CD8-positive, alpha-beta memory T cell (primary cell): ENCODE measurements around the gene BLM. TPM values are rescaled to one million over a fixed set of nuclear protein-coding genes. Genes with fewer than 3 reads are reported as not detected.
"Not testable (repeated sequence)": the region's sequence is repeated elsewhere in the genome, so short reads cannot be mapped to it uniquely, and the experiment has no call there.

ENCODE experiments used
- CTCF ChIA-PET: fragments of 350-600 bp; sonication (Branson Sonifier 250); formaldehyde crosslinking; loops from one replicate; lab custom pipeline; 2021; ENCODE audit warnings: antibody characterized with exemption; lab: Charles Lee
- POLR2A ChIA-PET: fragments of 350-600 bp; sonication (Branson Sonifier 250); formaldehyde crosslinking; loops from one replicate; lab custom pipeline; 2021; ENCODE audit warnings: antibody characterized with exemption; lab: Charles Lee
- DNase-seq, 5 donors: peaks; one replicate each; pipeline versions ENCODE4 v3.0.0 to v3.0.0-alpha.2; 2020 to 2022; ENCODE audit warnings: mixed read lengths in 1 of 5
- H3K27ac ChIP-seq: one replicate; pipeline ENCODE4 v1.7.0; 2013; ENCODE audit warnings: low read depth, mild to moderate bottlenecking, low read length, moderate library complexity
- H3K27me3 ChIP-seq: 2 replicates; pipeline ENCODE4 v1.7.0; 2013; ENCODE audit warnings: low read length, mild to moderate bottlenecking; ENCODE audit not compliant: insufficient read depth, poor library complexity, severe bottlenecking
- H3K36me3 ChIP-seq: 2 replicates; pipeline ENCODE4 v1.7.0; 2013; ENCODE audit warnings: mild to moderate bottlenecking, low read length, moderate library complexity; ENCODE audit not compliant: insufficient read depth
- H3K4me1 ChIP-seq: 2 replicates; pipeline ENCODE4 v1.7.0; 2013; ENCODE audit warnings: mild to moderate bottlenecking, low read length, moderate library complexity; ENCODE audit not compliant: insufficient read depth
- H3K4me3 ChIP-seq: 2 replicates; pipeline ENCODE4 v1.7.0; 2013; ENCODE audit warnings: mild to moderate bottlenecking, low read length
- H3K9me3 ChIP-seq: 2 replicates; pipeline ENCODE4 v1.7.0; 2013; ENCODE audit warnings: mild to moderate bottlenecking, low read length
- H3K27ac Mint-ChIP-seq, 8 donors: one replicate each; pipeline ENCODE4 v1.8.0; 2020 to 2021; ENCODE audit warnings: mixed read lengths in 8 of 8, mild to moderate bottlenecking in 6 of 8, inconsistent platforms in 3 of 8, moderate library complexity in 3 of 8
- H3K27me3 Mint-ChIP-seq, 2 donors: one replicate each; pipeline ENCODE4 v1.8.0; 2020 to 2021; ENCODE audit warnings: mixed read lengths in 2 of 2, mild to moderate bottlenecking in 1 of 2, moderate library complexity in 1 of 2
- H3K36me3 Mint-ChIP-seq, 3 donors: one replicate each; pipeline ENCODE4 v1.8.0; 2020 to 2021; ENCODE audit warnings: mixed read lengths in 3 of 3, inconsistent platforms in 1 of 3, mild to moderate bottlenecking in 1 of 3
- H3K4me1 Mint-ChIP-seq, 3 donors: one replicate each; pipeline ENCODE4 v1.8.0; 2020 to 2021; ENCODE audit warnings: mixed read lengths in 3 of 3, inconsistent platforms in 1 of 3, mild to moderate bottlenecking in 1 of 3
- H3K4me3 Mint-ChIP-seq, 7 donors: one replicate each; pipeline ENCODE4 v1.8.0; 2020 to 2021; ENCODE audit warnings: mixed read lengths in 7 of 7, mild to moderate bottlenecking in 6 of 7, moderate library complexity in 4 of 7, inconsistent platforms in 2 of 7
- H3K9me3 Mint-ChIP-seq, 5 donors: one replicate each; pipeline ENCODE4 v1.8.0; 2020 to 2022; ENCODE audit warnings: mixed read lengths in 5 of 5, mild to moderate bottlenecking in 3 of 5, moderate library complexity in 2 of 5, inconsistent platforms in 1 of 5
- polyA plus RNA-seq: library from polyadenylated mRNA; unstranded; fragments of 300-500 nt; fragmentation: Illumina TruSeq; gene quantifications from one replicate; pipeline ENCODE4 v1.2.3, GENCODE V29; 2021
- total RNA-seq, 2 experiments: library from RNA; stranded (reverse); gene quantifications; one replicate each; pipeline ENCODE4 v1.2.3, GENCODE V29; 2021

The BLM gene
- total and polyA plus RNA-seq, 3 experiments from 2014 or later: 5.8 to 37.6 (median 37.0) TPM

GRCh38 chr15:90838544-90838943 lies 121.4 kb downstream of the BLM start:
- CTCF ChIA-PET: no interaction called here
- H3K9me3 Mint-ChIP-seq: no peaks in the 10 kb centered on the region
- no peak for DNase-seq
- H3K4me1 Mint-ChIP-seq: peaks cover 16 to 27% (median 23%) of the 10 kb centered on the region in 3 donors
- H3K27ac Mint-ChIP-seq: peak overlapping the region in 7 of 8 donors; percentile 57 to 99 (median 93)
- H3K27ac ChIP-seq: no peak overlapping the region
- POLR2A ChIA-PET: interaction anchor here (1.1 kb wide), 1 partner anchor 24 kb away, joined by 3 read pairs; no protein-coding TSS in a partner anchor
- H3K27me3 Mint-ChIP-seq: peaks cover 0 to 3% of the 10 kb centered on the region in 2 donors
- no peaks in the 10 kb centered on the region for H3K36me3 ChIP-seq
- H3K9me3 ChIP-seq: no peaks in the 10 kb centered on the region
- peaks cover 28% of the 10 kb centered on the region for H3K4me1 ChIP-seq
- peaks cover 0 to 2% (median 0%) of the 10 kb centered on the region in 3 donors for H3K36me3 Mint-ChIP-seq
- peak overlapping the region; percentile 8 for H3K4me3 ChIP-seq
- H3K27me3 ChIP-seq: no peaks in the 10 kb centered on the region
- peak overlapping the region; percentile 37 to 86 (median 60) for H3K4me3 Mint-ChIP-seq

- Mint-ChIP-seq H3K4me3 (no peak overlapping the region), H3K4me1 (peaks cover 16 to 27% (median 23%) of the 10 kb centered on the region in 3 donors), H3K27me3 (peaks cover 0 to 3% of the 10 kb centered on the region in 2 donors), H3K9me3 (no peaks in the 10 kb centered on the region), H3K36me3 (peaks cover 0 to 2% (median 0%) of the 10 kb centered on the region in 3 donors), H3K27ac (peak overlapping the region in 5 of 8 donors; percentile 90 to 99 (median 93))
- DNase-seq: peak in 1 of 5 donors; percentile 27
- H3K27me3 ChIP-seq: no peaks in the 10 kb centered on the region
- H3K36me3 ChIP-seq: no peaks in the 10 kb centered on the region
- no peak overlapping the region for H3K4me3 ChIP-seq
- peaks cover 28% of the 10 kb centered on the region for H3K4me1 ChIP-seq
- peak overlapping the region; percentile 72 for H3K27ac ChIP-seq
- POLR2A ChIA-PET: no interaction called here
- H3K9me3 ChIP-seq: no peaks in the 10 kb centered on the region
- CTCF ChIA-PET: interaction anchor here (0.9 kb wide), 1 partner anchor 46 kb away, joined by 3 read pairs; no protein-coding TSS in a partner anchor
These were observed 122.3 kb downstream of the BLM start for GRCh38 chr15:90839187-90840071.

- Histone ChIP-seq H3K36me3 (no peaks in the 10 kb centered on the region), H3K27ac (peak overlapping the region; percentile 72), H3K4me3 (no peak overlapping the region), H3K4me1 (peaks cover 28% of the 10 kb centered on the region), H3K27me3 (no peaks in the 10 kb centered on the region), H3K9me3 (no peaks in the 10 kb centered on the region)
- ChIA-PET POLR2A (no interaction called here), CTCF (no interaction called here)
- peaks cover 0 to 2% (median 0%) of the 10 kb centered on the region in 3 donors for H3K36me3 Mint-ChIP-seq
- no peak for DNase-seq
- H3K27me3 Mint-ChIP-seq: peaks cover 0 to 3% of the 10 kb centered on the region in 2 donors
- no peaks in the 10 kb centered on the region for H3K9me3 Mint-ChIP-seq
- H3K4me3 Mint-ChIP-seq: no peak overlapping the region
- H3K4me1 Mint-ChIP-seq: peaks cover 16 to 27% (median 23%) of the 10 kb centered on the region in 3 donors
- H3K27ac Mint-ChIP-seq: peak overlapping the region in 2 of 8 donors; percentile 42 to 69
These were observed 123.2 kb downstream of the BLM start for GRCh38 chr15:90840157-90840855.

- DNase-seq: no peak
- Histone ChIP-seq H3K4me1 (peaks cover 28% of the 10 kb centered on the region), H3K27me3 (no peaks in the 10 kb centered on the region), H3K27ac (peak overlapping the region; percentile 72), H3K4me3 (no peak overlapping the region), H3K36me3 (no peaks in the 10 kb centered on the region), H3K9me3 (no peaks in the 10 kb centered on the region)
- peak overlapping the region in 1 of 8 donors; percentile 6 for H3K27ac Mint-ChIP-seq
- no peaks in the 10 kb centered on the region for H3K9me3 Mint-ChIP-seq
- ChIA-PET POLR2A (no interaction called here), CTCF (no interaction called here)
- no peak overlapping the region for H3K4me3 Mint-ChIP-seq
- peaks cover 0 to 2% (median 0%) of the 10 kb centered on the region in 3 donors for H3K36me3 Mint-ChIP-seq
- peaks cover 16 to 27% (median 23%) of the 10 kb centered on the region in 3 donors for H3K4me1 Mint-ChIP-seq
- peaks cover 0 to 3% of the 10 kb centered on the region in 2 donors for H3K27me3 Mint-ChIP-seq
These were observed 123.8 kb downstream of the BLM start for GRCh38 chr15:90840954-90841353.

GRCh38 chr15:90844696-90845095 lies 127.5 kb downstream of the BLM start:
- H3K27me3 ChIP-seq: no peaks in the 10 kb centered on the region
- Mint-ChIP-seq H3K4me3 (no peak overlapping the region), H3K27ac (peak overlapping the region in 1 of 8 donors; percentile 84), H3K27me3 (peaks cover 0 to 5% of the 10 kb centered on the region in 2 donors), H3K9me3 (no peaks in the 10 kb centered on the region), H3K36me3 (peaks cover 0 to 2% (median 0%) of the 10 kb centered on the region in 3 donors), H3K4me1 (peaks cover 0 to 3% (median 0%) of the 10 kb centered on the region in 3 donors)
- no peak for DNase-seq
- H3K36me3 ChIP-seq: no peaks in the 10 kb centered on the region
- ChIA-PET CTCF (interaction anchor here (0.5 to 1.2 kb wide), 3 partner anchors 28 to 234 kb away, joined by 3 to 4 read pairs (median 3); no protein-coding TSS in a partner anchor), POLR2A (no interaction called here)
- H3K4me1 ChIP-seq: peaks cover 5% of the 10 kb centered on the region
- no peak overlapping the region for H3K4me3 ChIP-seq
- no peaks in the 10 kb centered on the region for H3K9me3 ChIP-seq
- no peak overlapping the region for H3K27ac ChIP-seq

GRCh38 chr15:90845201-90845949 lies 128.2 kb downstream of the BLM start:
- CTCF ChIA-PET: interaction anchor here (0.5 kb wide), 1 partner anchor 61 kb away, joined by 4 read pairs; no protein-coding TSS in a partner anchor
- Histone ChIP-seq H3K27me3 (no peaks in the 10 kb centered on the region), H3K4me1 (no peaks in the 10 kb centered on the region), H3K27ac (no peak overlapping the region), H3K36me3 (no peaks in the 10 kb centered on the region), H3K4me3 (no peak overlapping the region), H3K9me3 (no peaks in the 10 kb centered on the region)
- H3K27ac Mint-ChIP-seq: peak overlapping the region in 2 of 8 donors; percentile 17 to 84
- POLR2A ChIA-PET: no interaction called here
- no peak for DNase-seq
- peaks cover 0 to 2% (median 0%) of the 10 kb centered on the region in 3 donors for H3K36me3 Mint-ChIP-seq
- H3K4me1 Mint-ChIP-seq: no peaks in the 10 kb centered on the region
- peaks cover 0 to 2% of the 10 kb centered on the region in 2 donors for H3K27me3 Mint-ChIP-seq
- H3K9me3 Mint-ChIP-seq: no peaks in the 10 kb centered on the region
- H3K4me3 Mint-ChIP-seq: no peak overlapping the region

- H3K4me3 Mint-ChIP-seq, H3K27ac ChIP-seq, H3K27me3 ChIP-seq, H3K9me3 Mint-ChIP-seq, H3K36me3 Mint-ChIP-seq, DNase-seq, CTCF ChIA-PET, H3K36me3 ChIP-seq, H3K9me3 ChIP-seq, H3K4me3 ChIP-seq, POLR2A ChIA-PET, H3K27me3 Mint-ChIP-seq: not testable (repeated sequence)
- H3K4me1 Mint-ChIP-seq: peaks cover 30 to 34% (median 31%) of the 10 kb centered on the region in 3 donors
- peaks cover 20% of the 10 kb centered on the region for H3K4me1 ChIP-seq
- H3K27ac Mint-ChIP-seq: peak overlapping the region in 2 of 8 donors; percentile 22 to 77
These were observed 132.3 kb downstream of the BLM start for GRCh38 chr15:90849424-90849823.
